HG02588 (cell line): ENCODE measurements around the gene TRIM9.

Experiments used
- ATAC-seq: cut with Tn5 transposase; IDR thresholded peaks from one replicate; pipeline ENCODE4 v1.9.1; 2021; ENCODE audit warnings: mild to moderate bottlenecking, moderate library complexity; ENCODE audit not compliant: unreplicated experiment

TRIM9 gene

DNA sequence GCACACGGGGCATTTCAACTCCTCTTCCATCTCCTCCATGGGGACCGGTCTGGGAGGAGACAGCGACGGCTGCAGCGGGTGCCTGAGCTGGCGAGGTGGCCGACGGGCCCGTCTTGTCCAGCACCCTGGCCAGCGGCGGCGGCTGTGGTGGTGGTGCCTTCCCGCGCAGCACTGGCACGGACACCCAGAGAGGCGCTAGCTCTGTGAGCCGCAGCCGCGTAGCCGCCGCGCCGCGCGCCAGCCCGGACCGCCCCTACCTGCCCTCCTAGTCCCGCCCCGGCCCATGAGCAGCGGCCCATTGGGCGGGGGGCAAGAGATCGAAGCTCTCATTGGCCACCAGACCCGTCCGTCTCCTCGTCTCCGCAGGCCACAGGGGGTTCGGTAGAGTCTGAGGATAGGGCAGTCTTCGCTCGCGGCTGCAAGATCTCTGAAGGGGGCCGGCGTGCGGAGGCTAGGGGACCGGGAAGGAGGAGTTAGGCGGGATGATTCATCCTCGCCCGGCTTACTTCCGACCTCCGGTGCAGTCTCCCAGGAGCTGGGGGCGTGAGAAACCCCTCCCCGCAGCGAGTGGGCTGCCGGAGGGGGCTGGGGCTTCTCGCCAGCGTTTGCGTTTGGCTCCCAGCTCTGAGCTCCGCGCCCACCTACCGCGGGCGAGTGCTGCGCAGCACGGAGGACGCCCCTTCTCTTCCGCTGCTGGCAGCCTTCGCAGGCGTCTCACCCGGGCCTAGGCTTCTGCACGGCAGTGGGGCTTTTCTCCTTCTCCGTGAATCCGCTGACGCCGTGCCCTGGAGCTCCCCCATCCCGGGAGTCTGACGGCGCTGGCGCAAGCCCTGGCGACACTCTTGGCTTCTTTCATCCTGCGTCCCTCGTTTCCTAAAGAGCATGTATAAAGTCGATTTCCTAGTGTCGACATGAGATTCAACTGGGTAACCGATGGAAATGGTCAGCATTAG, at the start of gene TRIM9:
TRIM9 (minus strand) TSS at position 205 of the 953 bp plus-strand sequence; CDS start at position 39, 166 bp downstream.
- peak; percentile 99 for ATAC-seq

DNA sequence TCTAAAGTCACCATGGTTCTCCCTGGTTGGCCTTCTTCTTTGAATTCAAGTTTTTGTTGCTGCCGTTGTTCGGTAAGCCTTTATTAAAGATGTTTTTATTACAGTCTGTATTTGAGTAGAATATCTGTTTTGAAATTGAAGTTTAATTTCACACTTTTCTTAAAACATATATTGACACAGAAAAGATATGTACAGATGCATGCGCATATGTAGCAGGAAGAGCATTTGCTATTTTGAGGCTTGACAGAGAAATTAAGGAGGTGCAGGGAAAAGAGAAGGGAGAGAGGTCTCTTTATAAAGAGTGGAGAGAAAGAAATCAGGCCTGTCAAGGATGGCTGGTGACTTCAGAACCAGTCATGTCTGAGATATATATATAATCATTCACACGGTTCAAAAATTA, 46.0 kb upstream of the TRIM9 start:
- no peak for ATAC-seq

DNA sequence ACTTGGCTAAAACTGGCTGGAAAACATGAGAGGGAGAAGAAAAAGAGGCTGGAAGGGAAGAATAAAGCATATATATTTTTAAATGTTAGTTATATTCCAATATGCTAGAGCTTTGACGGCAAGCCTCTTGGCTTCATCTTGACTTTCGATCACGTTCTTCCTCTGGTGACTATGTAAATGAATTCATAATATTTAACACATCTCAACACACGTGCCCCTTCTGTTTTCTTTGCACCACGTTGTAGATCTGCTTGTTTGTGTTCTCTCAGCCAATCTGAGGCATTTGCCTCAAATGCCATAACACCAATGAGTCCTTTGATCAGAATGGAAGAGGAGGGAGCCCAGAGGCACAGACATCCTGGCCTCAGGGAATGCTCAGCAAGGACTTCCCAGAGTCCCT, 45.4 kb upstream of the TRIM9 start:
- no peak for ATAC-seq

DNA sequence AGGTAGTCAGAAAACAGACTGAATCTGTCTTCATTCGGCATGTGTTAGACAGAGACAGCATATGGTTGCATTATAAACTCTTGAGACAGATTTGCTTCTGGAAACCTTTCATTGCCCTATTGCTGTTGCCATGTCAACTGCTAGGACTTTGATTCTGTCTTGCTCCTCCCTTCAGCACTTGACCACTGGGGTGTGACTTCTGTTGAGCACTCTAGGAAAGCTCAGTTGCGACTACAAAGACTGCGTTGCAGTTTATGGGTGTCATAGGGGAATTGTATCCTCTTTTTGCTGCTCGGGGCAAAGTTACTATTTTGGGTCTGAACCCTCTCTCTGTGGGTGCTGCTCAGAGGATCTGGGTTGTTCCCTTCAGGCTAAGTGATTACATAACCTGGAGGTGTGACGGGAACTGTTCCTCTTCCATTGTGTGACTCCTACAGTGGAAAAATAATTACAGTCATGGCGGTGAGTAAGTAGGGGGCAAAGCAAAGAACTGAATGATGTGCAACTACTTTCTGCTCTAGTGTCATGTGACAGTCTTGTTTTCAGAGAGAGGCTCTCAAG, 44.3 kb upstream of the TRIM9 start:
- no peak for ATAC-seq

DNA sequence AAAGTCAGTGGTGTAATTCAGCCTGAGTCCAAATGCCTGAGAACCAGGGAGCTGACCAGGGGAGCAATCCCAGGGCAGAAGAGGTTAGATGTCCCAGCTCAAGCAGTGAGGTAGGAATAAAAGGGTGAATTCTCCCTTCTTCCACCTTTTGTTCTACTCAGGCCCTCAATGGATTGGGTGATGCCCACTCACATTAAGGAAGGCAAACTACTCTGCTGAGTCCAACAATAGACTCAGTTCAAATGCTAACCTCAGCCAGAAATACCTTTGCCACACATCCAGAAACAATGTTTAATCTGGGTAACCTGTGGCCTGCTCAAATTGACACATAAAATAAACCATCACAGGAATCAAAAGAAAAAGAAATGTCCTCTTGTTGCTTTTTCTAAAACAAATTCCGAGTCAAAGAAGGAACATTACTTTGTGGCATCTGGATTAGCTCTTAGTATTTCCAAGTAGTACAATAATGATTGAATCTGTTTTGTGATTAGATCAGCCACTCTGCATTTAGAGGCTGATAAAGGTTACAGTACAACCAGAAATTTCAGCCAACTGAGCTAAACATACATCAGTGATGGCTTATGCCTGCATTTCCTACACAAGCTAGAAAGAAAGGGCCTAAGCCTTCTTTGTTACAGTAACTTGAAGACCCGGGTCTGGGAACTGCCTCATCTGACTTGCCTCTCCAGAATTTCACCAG, 43.6 kb upstream of the TRIM9 start:
- ATAC-seq = no peak

DNA sequence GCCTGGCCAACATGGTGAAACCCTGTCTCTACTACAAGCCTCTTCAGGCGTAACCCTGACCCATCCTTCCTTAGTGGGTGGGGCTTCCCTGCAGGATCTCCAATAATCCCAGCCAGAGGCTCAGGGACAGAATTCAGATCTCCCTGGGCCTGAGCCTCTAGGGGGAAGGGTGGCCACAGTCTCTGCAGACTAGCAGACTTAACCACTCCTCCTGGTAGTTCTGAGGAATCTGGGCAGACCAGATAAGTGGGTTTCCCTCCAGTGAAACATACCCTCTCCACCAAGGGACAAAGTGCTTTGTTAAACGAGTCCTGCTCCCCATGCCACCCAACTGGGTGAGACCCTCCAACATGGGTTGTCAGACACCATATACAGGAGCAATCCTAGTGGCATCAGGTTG, 36.6 kb upstream of the TRIM9 start:
- no peak for ATAC-seq

DNA sequence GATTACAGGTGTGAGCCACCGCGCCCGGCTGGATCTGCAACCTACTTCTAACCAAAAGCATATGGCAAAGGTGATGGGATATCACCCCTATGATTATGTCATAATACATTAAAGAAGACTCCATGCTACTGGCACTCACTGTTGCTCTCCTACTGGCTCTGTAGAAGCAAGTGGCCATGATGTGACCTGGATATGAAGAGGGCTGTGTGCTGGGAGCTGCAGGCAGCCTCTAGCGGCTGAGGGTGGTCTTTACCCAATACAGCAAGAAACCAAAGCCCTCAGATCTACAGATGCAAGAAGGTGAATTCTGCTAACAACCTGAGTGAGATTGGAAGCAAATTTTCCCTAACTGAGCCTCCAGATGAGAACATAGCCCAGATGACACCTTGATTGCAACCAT, 34.2 kb upstream of the TRIM9 start:
- no peak for ATAC-seq

DNA sequence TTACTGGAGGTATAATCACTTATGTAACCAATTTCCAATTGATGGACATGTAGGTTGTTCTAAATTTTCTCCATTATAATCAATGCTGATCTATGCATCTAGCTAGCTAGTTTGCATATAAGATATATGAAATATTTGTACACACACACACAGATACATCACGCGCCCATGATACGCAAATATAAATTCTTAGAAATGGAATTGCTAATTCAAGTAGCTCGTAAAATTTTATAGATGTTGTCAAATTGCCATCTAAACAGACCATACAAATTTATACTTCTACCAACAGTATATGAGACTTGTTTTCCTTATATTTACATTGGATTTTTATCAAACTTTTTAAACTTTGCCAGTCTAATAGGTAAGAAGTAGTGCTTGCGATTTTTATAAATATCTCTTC, 29.1 kb upstream of the TRIM9 start:
- no peak for ATAC-seq

DNA sequence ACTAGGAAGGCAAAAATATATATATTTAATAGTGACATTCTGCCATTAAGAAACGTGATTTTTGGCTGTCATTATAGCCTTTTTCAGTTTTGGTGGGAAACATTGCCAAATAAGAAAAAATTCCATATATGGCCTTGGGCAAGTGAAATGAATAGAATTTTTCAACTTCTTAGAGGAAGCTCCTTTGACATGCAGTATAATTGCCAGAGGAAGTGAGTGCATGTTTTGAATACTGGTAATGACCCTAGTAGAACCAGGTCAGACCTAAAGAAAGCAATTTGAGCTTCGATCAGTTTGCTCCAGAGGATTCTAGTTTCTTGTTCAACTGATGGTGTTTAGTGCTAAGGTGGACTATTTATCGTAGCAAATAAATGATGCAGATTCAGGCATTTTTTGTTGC, 26.2 kb upstream of the TRIM9 start:
- ATAC-seq = no peak

DNA sequence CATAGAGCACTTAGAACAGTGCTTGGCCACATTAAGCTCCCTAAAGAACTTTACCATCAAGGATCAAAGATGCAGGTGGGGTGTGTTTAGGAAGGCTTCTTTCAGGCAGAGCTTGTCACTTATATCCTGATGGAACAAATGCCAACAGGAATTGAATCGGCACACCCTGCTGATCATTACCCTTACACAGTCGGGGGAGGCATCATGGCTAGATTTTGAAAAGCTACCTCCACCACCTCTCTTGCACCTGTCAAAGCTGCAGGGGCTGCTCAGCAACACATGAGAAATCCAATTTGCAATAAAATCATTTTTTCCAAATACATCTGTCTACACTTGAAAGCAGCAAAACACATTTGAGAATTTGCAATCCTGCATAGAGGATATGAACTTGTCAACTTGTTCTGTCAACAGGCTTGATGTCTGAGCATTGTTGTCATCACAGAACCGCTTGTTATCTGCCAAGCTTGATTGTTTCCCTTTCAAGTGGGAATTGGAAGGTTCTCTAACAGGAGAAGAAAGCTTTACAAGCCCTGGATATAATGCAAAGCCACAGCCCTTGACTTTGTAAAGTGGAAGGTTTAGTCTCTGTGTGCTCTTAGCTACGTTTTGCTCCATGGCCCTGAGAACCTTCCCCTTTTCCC, 24.6 kb upstream of the TRIM9 start:
- no peak for ATAC-seq

DNA sequence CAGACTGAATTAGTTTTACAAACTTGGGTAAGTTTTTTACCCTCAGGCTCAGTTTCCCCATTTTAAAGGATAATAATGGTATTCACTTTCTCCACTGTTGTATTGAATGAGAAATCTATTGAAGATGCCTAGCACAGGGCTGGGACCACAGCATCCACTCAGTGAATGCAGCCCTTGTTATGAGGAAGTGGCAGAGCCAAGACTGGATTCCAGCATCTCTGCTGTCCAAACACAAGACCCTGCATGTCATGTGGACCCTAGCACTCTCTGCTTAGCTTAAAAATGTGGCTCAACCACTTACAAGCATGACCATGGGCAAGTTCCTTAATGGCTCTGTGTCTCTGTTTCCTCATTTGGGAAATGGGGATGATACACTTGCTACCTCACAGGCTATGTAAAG, 24.1 kb upstream of the TRIM9 start:
- ATAC-seq = no peak

DNA sequence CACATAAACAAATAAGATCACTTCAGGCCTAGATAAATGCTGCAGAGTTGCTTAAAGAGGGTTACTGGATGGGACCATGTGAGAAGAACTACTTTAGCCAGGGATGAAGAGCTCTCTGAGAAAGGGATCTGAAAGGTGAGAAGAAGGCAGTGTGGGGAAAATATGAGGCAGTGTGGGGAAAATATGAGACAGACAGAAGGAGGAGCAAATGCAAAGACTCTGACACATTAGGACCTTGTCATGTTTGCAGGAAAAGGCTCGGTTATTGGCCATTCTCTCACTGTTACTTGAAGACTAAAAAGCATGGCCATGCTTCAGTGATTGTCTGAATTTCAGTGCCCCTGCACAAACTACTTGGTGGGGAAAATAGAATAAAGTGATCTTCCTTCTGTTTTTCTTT, 22.7 kb upstream of the TRIM9 start:
- ATAC-seq = no peak

DNA sequence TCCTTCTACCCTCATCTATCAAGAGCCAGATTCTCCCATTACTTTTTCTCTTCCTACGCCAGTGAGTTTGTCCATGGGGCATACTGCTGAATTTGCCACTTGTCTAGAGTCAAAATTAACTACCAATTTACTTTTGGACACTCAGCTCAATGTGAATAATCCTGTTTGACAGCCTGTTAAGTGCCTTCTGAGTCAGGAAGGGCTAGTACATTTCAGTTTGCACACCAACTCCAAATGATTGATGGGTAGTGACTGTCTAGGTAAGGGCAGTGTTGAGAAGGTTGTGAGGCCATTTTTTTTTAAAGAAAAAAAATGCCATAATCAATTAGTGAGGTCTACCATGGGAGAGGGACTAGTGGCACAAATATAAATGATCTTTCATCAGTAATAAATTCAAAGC, 21.8 kb upstream of the TRIM9 start:
- ATAC-seq = no peak

DNA sequence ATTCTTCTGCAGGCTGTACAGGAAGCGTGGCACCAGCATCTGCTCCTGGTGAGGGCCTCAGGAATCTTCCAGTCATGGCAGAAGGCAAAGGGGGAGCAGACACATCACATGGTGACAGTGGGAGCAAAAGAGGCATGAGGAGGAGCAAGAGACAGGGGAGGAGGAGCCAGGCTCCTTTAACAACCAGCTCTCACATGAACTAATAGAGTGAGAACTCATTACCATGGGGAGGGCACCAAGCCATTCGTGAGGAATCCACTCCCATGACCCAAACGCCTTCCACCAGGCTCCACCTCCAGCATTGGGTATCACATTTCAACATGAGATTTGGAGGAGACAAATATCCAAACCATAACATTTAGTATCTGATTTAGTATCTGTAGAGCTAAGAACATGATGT, 14.7 kb upstream of the TRIM9 start:
- ATAC-seq = no peak

DNA sequence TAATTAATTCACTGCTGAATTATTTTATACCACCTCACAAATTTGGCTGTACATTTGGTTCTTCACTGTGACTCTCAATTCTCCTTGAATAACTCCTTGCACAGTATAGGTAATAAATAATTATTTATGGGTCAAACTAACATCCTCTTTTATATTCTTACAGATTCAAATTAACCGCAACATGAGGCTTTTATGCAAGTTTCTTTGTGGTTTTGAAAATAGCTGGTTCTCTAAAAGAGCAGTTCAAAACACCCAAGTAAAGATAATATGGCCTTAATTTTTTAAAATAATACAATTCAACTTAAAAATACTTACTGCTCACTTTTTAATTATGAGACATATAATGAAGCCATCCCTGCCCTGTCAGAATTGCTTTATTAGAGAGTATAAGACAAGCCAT, 12.9 kb upstream of the TRIM9 start:
- no peak for ATAC-seq

DNA sequence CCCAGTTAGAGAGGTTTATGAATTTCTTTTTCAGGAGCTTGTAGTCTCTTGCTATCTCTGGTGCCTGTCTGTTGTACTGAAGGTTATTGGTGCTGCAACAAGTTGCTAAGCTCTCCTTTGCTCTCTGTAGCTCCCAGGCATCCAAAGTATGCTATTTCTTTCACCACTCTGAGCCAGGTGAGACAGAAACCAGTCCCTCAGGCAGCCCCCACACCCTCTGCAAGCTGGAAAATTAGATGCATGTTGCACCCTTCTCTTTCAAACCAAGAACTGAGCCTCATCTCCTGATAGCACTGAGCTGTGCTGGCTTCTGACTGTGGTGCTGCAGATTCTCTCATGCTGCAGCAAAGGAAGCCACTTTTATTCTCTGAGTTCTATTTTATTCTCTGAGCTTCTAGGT, 9.6 kb upstream of the TRIM9 start:
- no peak for ATAC-seq

DNA sequence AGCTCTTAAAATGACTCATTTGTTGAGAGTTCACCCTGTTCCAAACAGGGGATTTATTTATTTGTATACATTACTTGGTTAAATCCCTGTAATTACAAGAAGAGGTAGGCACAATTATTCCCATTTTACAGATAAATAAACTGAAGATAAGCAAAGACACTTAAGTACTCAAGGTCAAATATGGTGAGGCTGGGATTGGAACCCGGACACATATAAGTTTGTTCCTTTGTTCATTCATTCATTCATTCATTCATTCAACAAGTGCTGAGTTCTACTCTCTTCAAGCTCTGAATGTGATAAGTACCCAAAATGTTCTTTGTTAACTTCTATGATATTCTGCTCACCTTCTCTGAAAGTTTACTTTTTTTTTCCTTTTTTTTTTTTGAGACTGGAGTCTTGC, 2.4 kb upstream of the TRIM9 start:
- ATAC-seq = no peak

DNA sequence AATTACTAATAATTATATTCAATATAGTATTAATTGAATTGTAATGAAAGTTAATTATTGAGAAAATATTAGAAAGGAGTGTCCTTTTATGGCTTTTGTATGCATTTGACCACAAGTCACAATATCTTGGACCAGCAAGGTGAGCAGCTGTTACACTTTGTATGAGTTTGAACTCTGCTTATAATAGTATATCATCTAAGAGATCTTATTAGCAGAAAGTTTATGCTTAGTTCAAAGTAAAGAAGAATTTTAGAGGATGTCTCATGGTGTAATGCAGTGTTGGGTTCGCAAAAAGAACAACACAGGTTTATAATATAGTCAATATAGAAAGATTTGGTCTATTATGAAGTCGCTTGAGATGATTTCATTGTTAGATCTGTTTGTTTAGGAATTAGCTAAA, 2.0 kb upstream of the TRIM9 start:
- ATAC-seq = no peak

DNA sequence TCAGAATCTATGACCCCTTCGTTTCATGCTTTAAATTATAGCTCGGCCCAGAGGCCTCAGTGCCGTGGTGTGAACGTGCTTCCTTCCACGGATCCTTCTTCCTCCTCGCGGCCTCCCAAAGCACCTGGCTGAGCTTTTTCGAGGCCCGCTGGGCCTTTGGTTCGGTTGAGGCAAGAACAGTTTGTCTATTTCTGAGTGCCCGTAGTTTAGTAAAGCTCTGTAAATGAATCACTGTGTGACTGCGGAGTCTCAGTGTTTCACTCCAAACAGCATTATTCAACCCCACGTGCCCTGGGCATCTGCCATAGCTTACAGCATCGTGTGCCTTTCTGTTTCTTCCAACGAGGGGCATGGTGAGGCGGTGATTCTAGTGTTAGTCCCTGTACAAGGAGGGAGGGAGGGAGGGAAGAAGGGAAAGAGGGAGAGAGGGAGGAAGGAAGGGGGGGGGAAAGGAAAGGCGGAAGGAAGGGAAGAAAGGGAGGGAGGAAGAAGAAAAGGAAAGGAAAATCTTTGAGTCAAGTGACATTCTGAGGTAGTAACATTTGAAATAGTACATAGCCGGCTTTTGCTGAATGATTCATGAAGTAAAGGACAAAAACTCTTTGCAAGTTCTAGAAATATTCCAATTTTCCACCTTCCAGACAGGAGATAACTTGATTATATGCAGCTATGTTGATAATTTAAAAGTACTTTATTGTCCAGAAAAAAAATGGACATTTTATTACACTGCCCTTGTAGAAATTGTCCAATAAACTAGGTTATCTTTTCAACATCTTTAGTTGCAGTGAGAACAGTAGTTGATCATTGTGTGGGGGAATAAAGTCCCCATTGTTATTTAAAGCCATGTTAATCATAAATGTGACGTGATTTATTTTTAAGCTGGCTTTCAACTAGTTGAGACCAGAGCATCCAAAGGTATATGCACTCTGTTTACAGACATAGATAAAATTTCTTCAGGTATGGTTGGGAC, 1.2 kb upstream of the TRIM9 start:
- no peak for ATAC-seq

DNA sequence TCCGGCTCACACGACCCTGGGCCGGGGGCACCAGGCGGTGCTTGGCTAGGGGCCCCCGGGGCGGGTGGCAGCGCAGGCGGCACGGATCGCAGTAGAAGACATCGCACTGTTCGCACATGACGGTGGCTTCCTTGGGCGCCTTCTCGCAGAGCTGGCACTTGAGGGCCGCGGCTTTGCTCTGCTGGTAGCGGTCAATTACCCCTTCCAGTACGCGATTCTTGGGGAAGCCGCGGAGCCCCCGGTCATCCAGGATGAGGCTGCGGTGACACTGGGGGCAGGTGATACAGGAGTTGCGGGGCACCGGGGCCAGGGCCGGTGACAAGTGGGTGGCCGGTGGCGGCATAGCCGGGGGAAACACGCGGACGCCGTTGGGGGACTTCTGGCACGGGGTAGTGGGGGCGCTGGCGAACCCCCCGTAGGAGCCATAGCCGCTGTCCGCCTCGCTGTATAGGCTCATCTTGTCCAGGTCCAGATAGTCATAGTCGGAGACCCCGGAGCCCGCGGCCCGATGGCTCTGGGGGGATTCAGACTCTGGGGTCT, 553 bp downstream of the TRIM9 start:
- ATAC-seq = no peak
